Measurements from ENCODE around the gene POLR2L. TPM values are rescaled to one million over a fixed set of nuclear protein-coding genes. Genes with fewer than 3 reads are reported as not detected.

Gene POLR2L
- total RNA-seq, 1 donor from 2014 or later = 83.9 TPM

GRCh38 chr11:848380-848931, 6.1 kb upstream of the POLR2L start:
- Mint-ChIP-seq H3K27me3 (peaks cover 7% of the 10 kb centered on the region), H3K4me1 (peaks cover 23% of the 10 kb centered on the region), H3K27ac (no peak overlapping the region), H3K36me3 (ENCODE audit: low read depth) (no peaks in the 10 kb centered on the region), H3K4me3 (peak overlapping the region; percentile 35), H3K9me3 (no peaks in the 10 kb centered on the region)
- ATAC-seq (ENCODE audit: low read depth) (peak; percentile 80), DNase-seq (peak; percentile 68)
- intact Hi-C loops (cut with micrococcal nuclease) = loop anchor here (5.0 to 10.0 kb wide), 3 partner anchors 119 to 726 kb away; partner anchors contain the start of genes BRSK2 and DUSP8
- TF ChIP-seq, protein P1, sequence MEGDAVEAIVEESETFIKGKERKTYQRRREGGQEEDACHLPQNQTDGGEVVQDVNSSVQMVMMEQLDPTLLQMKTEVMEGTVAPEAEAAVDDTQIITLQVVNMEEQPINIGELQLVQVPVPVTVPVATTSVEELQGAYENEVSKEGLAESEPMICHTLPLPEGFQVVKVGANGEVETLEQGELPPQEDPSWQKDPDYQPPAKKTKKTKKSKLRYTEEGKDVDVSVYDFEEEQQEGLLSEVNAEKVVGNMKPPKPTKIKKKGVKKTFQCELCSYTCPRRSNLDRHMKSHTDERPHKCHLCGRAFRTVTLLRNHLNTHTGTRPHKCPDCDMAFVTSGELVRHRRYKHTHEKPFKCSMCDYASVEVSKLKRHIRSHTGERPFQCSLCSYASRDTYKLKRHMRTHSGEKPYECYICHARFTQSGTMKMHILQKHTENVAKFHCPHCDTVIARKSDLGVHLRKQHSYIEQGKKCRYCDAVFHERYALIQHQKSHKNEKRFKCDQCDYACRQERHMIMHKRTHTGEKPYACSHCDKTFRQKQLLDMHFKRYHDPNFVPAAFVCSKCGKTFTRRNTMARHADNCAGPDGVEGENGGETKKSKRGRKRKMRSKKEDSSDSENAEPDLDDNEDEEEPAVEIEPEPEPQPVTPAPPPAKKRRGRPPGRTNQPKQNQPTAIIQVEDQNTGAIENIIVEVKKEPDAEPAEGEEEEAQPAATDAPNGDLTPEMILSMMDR (IDR thresholded peaks at IDR 0.05) = peak; percentile 83
- CTCF ChIA-PET = interaction anchor here (0.8 to 2.2 kb wide), 4 partner anchors 11 to 727 kb away, joined by 3 to 11 read pairs (median 4); no protein-coding TSS in a partner anchor
- POLR2A ChIA-PET = interaction anchor here (0.6 to 1.4 kb wide), 5 partner anchors 10 to 741 kb away, joined by 3 to 4 read pairs (median 3); partner anchors contain the start of gene CD151

GRCh38 chr11:847876-848275, 5.5 kb upstream of the POLR2L start:
- no peak for ATAC-seq (ENCODE audit: low read depth)
- intact Hi-C loops (cut with micrococcal nuclease) = loop anchor here (5.0 to 10.0 kb wide), 3 partner anchors 119 to 727 kb away; partner anchors contain the start of genes BRSK2 and DUSP8
- H3K27ac Mint-ChIP-seq = no peak overlapping the region
- no peaks in the 10 kb centered on the region for H3K9me3 Mint-ChIP-seq
- H3K4me3 Mint-ChIP-seq = no peak overlapping the region
- H3K4me1 Mint-ChIP-seq = peaks cover 25% of the 10 kb centered on the region
- DNase-seq = no peak
- ChIA-PET POLR2A (interaction anchor here (0.6 to 1.4 kb wide), 4 partner anchors 9 to 742 kb away, joined by 3 to 8 read pairs (median 4); no protein-coding TSS in a partner anchor), CTCF (interaction anchor here (0.8 to 2.2 kb wide), 2 partner anchors 11 to 203 kb away, joined by 3 to 11 read pairs; no protein-coding TSS in a partner anchor)
- no peaks in the 10 kb centered on the region for H3K36me3 Mint-ChIP-seq (ENCODE audit: low read depth)
- H3K27me3 Mint-ChIP-seq = peaks cover 7% of the 10 kb centered on the region
- TF ChIP-seq, protein P1 (IDR thresholded peaks at IDR 0.05) = no peak

- TF ChIP-seq, protein P1 (IDR thresholded peaks at IDR 0.05) = no peak
- no peak overlapping the region for H3K27ac Mint-ChIP-seq
- H3K36me3 Mint-ChIP-seq (ENCODE audit: low read depth) = peaks cover 2% of the 10 kb centered on the region
- peaks cover 7% of the 10 kb centered on the region for H3K27me3 Mint-ChIP-seq
- H3K4me3 Mint-ChIP-seq = no peak overlapping the region
- no peak for DNase-seq
- H3K4me1 Mint-ChIP-seq = peaks cover 25% of the 10 kb centered on the region
- intact Hi-C loops (cut with micrococcal nuclease) = loop anchor here (5.0 to 10.0 kb wide), 3 partner anchors 121 to 728 kb away; partner anchors contain the start of genes BRSK2 and DUSP8
- ChIA-PET CTCF (interaction anchor here (2.2 kb wide), 1 partner anchor 205 kb away, joined by 11 read pairs; no protein-coding TSS in a partner anchor), POLR2A (interaction anchor here (1.3 to 1.5 kb wide), 2 partner anchors 18 to 27 kb away, joined by 4 to 8 read pairs; no protein-coding TSS in a partner anchor)
- H3K9me3 Mint-ChIP-seq = no peaks in the 10 kb centered on the region
- no peak for ATAC-seq (ENCODE audit: low read depth)
Measured at GRCh38 chr11:846496-847098, 4.3 kb upstream of the POLR2L start.

DNA sequence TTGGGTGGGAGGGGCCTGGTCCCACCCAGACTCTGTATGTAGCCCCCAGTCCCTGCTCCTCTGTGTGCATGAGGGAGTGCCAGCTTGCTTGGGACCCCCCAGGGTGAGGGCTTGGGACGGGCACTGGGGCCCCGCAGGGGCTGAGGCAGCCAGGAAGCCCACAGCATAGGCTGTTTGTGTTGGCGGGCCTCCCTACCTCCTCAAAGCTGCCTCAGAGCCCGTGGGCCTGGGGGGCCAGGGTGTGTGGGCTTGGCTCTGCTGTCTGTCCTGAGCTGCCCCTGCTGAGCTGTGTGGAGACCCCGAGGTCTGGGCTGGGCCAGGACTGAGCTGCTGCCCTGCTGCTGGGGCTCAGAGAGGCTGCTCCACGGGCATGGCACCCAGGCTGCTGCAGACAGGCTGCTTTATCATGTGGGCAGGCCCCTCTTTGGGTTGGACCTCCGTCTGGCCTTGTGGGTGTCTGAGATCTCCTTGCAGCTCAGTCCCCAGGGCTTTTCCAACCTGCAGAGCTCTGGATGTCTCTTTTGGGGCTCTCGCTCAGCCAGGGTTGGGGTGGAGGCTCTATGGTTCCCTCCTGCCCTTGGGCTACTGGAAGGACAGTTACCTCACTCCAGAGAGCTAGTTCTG, 3.7 kb upstream of the POLR2L start:
- peaks cover 2% of the 10 kb centered on the region for H3K36me3 Mint-ChIP-seq (ENCODE audit: low read depth)
- H3K27me3 Mint-ChIP-seq = peaks cover 7% of the 10 kb centered on the region
- CTCF ChIA-PET = no interaction called here
- TF ChIP-seq, protein P1 (IDR thresholded peaks at IDR 0.05) = no peak
- no peak for ATAC-seq (ENCODE audit: low read depth)
- intact Hi-C loops (cut with micrococcal nuclease) = loop anchor here (5.0 to 10.0 kb wide), 3 partner anchors 121 to 729 kb away; partner anchors contain the start of genes BRSK2 and DUSP8
- DNase-seq = no peak
- POLR2A ChIA-PET = interaction anchor here (1.5 kb wide), 1 partner anchor 18 kb away, joined by 4 read pairs; no protein-coding TSS in a partner anchor
- H3K27ac Mint-ChIP-seq = no peak overlapping the region
- peaks cover 31% of the 10 kb centered on the region for H3K4me1 Mint-ChIP-seq
- no peak overlapping the region for H3K4me3 Mint-ChIP-seq
- H3K9me3 Mint-ChIP-seq = no peaks in the 10 kb centered on the region
